GM12878 (cell line): ENCODE measurements around the gene DNAJB5. TPM values are rescaled to one million over a fixed set of nuclear protein-coding genes. Genes with fewer than 3 reads are reported as not detected.

Experiments used
- ATAC-seq: fragments of 200-7000 bp; cut with Tn5 transposase; 3 replicates; pipeline ENCODE4 v1.9.1; 2020; ENCODE audit warnings: mild to moderate bottlenecking, moderate library complexity
- BruUV-seq: library from RNA; stranded (reverse); fragments of 400-500 nt; replicated peaks from 2 replicates; lab custom pipeline; 2021; lab: Mats Ljungman, UMichigan
- CTCF ChIA-PET: fragments of 300-600 bp; sonication (Branson Sonifier 250); formaldehyde crosslinking; extraction: SDS; loops from one replicate; lab custom pipeline; 2021; ENCODE audit warnings: inconsistent platforms; lab: Yijun Ruan, JAX
- POLR2A ChIA-PET: fragments of 350-600 bp; formaldehyde crosslinking; extraction: SDS; loops from one replicate; lab custom pipeline; 2021; ENCODE audit warnings: inconsistent platforms; lab: Charles Lee
- RAD21 ChIA-PET: fragments of 300-600 bp; sonication (Branson Sonifier 250); formaldehyde crosslinking; loops from one replicate; lab custom pipeline; 2023; ENCODE audit warnings: antibody characterized with exemption; ENCODE audit not compliant: unreplicated experiment; lab: Charles Lee
- SMC1A ChIA-PET: fragments of 300-600 bp; sonication (Branson Sonifier 250); formaldehyde crosslinking; loops from one replicate; lab custom pipeline; 2023; ENCODE audit not compliant: unreplicated experiment, uncharacterized antibody; lab: Charles Lee
- DNase-seq: peaks from one replicate; pipeline ENCODE4 v3.0.0-alpha.2; 2011; ENCODE audit warnings: low read depth, low spot score
- FAIRE-seq: peaks from 3 replicates; lab custom pipeline; 2011; peaks lifted over from hg19 to GRCh38; lab: Jason Lieb, UNC
- H2AFZ ChIP-seq: 2 replicates; pipeline ENCODE4 v1.6.0; 2011; ENCODE audit warnings: low read depth, low read length, control low read depth; ENCODE audit not compliant: control insufficient read depth
- H3K27ac ChIP-seq: 2 replicates; pipeline ENCODE4 v1.5.1; 2011; ENCODE audit warnings: control low read depth; ENCODE audit not compliant: control insufficient read depth, insufficient read depth
- H3K27me3 ChIP-seq, 2 experiments: replicated peaks in 1 of 2; 2 replicates each; pipeline versions ENCODE4 v1.6.0 to v1.6.1; 2011; ENCODE audit warnings: low read length in 1 of 2; ENCODE audit not compliant: control insufficient read depth in 2 of 2, insufficient read depth in 2 of 2
- H3K36me3 ChIP-seq, 2 experiments: 2 replicates each; pipeline ENCODE4 v1.5.1; 2011; ENCODE audit warnings: low read length in 1 of 2; ENCODE audit not compliant: control insufficient read depth in 2 of 2, insufficient read depth in 2 of 2
- H3K4me1 ChIP-seq: 2 replicates; pipeline ENCODE4 v1.6.1; 2011; ENCODE audit warnings: mild to moderate bottlenecking, low read length, moderate library complexity, mixed read lengths; ENCODE audit not compliant: control insufficient read depth, insufficient read depth
- H3K4me2 ChIP-seq: 2 replicates; pipeline ENCODE4 v1.6.0; 2011; ENCODE audit warnings: control low read depth; ENCODE audit not compliant: control insufficient read depth, insufficient read depth
- H3K4me3 ChIP-seq: fragments of 200-600 bp; sonication (generic); 2 replicates; pipeline ENCODE4 v1.5.1; 2016
- H3K79me2 ChIP-seq: 2 replicates; pipeline ENCODE4 v1.6.0; 2011; ENCODE audit warnings: low read length; ENCODE audit not compliant: control insufficient read depth, insufficient read depth
- H3K9ac ChIP-seq: 2 replicates; pipeline ENCODE4 v1.8.0; 2011; ENCODE audit warnings: low read length, control low read depth, mixed read lengths; ENCODE audit not compliant: control insufficient read depth, insufficient read depth
- H3K9me3 ChIP-seq: replicated peaks from 3 replicates; pipeline ENCODE4 v1.5.1; 2011; ENCODE audit warnings: mild to moderate bottlenecking, low read length; ENCODE audit not compliant: control insufficient read depth, insufficient read depth
- H4K20me1 ChIP-seq: 2 replicates; pipeline ENCODE4 v1.6.0; 2011; ENCODE audit not compliant: control insufficient read depth, insufficient read depth
- JUNB ChIP-seq: IDR thresholded peaks from 2 replicates; pipeline ENCODE4 v1.6.1; 2016; ENCODE audit warnings: antibody characterized with exemption, mild to moderate bottlenecking
- SREBF2 ChIP-seq: IDR thresholded peaks from 2 replicates; pipeline ENCODE4 v1.6.1; 2012; ENCODE audit warnings: mild to moderate bottlenecking, low read length
- SUPT20H ChIP-seq: IDR thresholded peaks from 2 replicates; pipeline ENCODE4 v1.6.1; 2011; ENCODE audit warnings: low read depth, mild to moderate bottlenecking, low read length, moderate library complexity, borderline replicate concordance; ENCODE audit not compliant: control insufficient read depth
- WGBS: methylation state at CpG from one replicate; pipeline ENCODE4 v1.1.6; 2016; ENCODE audit warnings: low lambda C conversion rate; ENCODE audit not compliant: insufficient replicate concordance, insufficient coverage; ENCODE audit errors: missing lambda C conversion rate; 5-methylcytosine and 5-hydroxymethylcytosine counted together
- in situ Hi-C: fragments of 300-500 bp; cut with MboI; formaldehyde crosslinking; loops from 9 replicates; pipeline ENCODE4 v1.14.3; 2018; ENCODE audit warnings: mixed read lengths
- intact Hi-C: fragments of 100-400 bp; cut with micrococcal nuclease; formaldehyde crosslinking; loops from one replicate; pipeline ENCODE4 v1.14.2; 2022; ENCODE audit not compliant: unreplicated experiment
- polyA plus RNA-seq, 11 experiments: library from polyadenylated mRNA; depleted of rRNA in 4 of 11; unstranded in 6 of 11; stranded (reverse) in 5 of 11; fragments of >200 nt; fragmentation: Nextera tagmentation in 4 of 11; fragmentation: Illumina TruSeq in 1 of 11; extraction: Ambion mirVana in 4 of 11; extraction: Trizol in 1 of 11; gene quantifications; 1 replicate in 1 of 11; 2 replicates in 10 of 11; pipeline versions ENCODE4 v1.2.1 to v1.2.3, GENCODE V29; 2011 to 2016; ENCODE audit warnings: inconsistent platforms in 2 of 11, missing spikeins in 2 of 11, low read depth in 1 of 11
- total RNA-seq, 4 experiments: library from RNA; depleted of rRNA in 3 of 4; stranded (reverse); fragments of >200 nt in 3 of 4; fragmentation: Illumina TruSeq in 1 of 4; extraction: Trizol in 1 of 4; gene quantifications; 2 replicates each; pipeline versions ENCODE4 v1.2.1 to v1.2.3, GENCODE V29; 2013 to 2021
- TF ChIP-seq, protein P1 (sequence below): fragments of 450-650 bp; conservative IDR thresholded peaks from 2 replicates; pipeline ENCODE4 v1.6.1; 2017; ENCODE audit warnings: mild to moderate bottlenecking, moderate library complexity

DNAJB5 gene
- total and polyA plus RNA-seq, 10 of the 15 experiments (the other 5 are each of a cell fraction or from before 2014, with no cell fraction given), result 0.92 to 13.3 (median 6.8) TPM

DNA sequence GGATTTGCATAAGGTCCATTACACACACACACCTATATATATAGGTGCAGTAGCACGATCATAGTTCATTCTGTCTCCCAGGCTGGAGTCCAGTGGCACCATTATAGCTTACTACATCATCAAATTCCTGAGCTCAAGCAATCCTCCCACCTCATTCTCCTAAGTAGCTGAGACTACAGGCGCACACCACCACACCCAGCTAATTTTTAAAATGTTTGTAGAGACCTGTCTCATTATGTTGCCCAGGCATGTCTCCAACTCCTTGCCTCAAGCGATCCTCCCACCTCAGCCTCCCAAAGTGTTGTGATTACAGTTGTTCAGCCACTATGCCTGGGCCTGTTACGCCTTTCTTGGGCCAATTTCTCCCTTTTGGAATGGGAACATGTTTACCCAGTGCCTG lies 39.7 kb downstream of the DNAJB5 start (continued):
- no peak for TF ChIP-seq JUNB
- TF ChIP-seq, protein P1, sequence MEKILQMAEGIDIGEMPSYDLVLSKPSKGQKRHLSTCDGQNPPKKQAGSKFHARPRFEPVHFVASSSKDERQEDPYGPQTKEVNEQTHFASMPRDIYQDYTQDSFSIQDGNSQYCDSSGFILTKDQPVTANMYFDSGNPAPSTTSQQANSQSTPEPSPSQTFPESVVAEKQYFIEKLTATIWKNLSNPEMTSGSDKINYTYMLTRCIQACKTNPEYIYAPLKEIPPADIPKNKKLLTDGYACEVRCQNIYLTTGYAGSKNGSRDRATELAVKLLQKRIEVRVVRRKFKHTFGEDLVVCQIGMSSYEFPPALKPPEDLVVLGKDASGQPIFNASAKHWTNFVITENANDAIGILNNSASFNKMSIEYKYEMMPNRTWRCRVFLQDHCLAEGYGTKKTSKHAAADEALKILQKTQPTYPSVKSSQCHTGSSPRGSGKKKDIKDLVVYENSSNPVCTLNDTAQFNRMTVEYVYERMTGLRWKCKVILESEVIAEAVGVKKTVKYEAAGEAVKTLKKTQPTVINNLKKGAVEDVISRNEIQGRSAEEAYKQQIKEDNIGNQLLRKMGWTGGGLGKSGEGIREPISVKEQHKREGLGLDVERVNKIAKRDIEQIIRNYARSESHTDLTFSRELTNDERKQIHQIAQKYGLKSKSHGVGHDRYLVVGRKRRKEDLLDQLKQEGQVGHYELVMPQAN, result no peak

- TF ChIP-seq SREBF2, result no peak
- no peak for TF ChIP-seq SUPT20H
- Histone ChIP-seq H3K4me2 (no peak overlapping the region), H3K36me3 (no peaks in the 10 kb centered on the region), H3K9me3 (no peaks in the 10 kb centered on the region; the same call in 2 of the 3 replicates), H3K27ac (no peak overlapping the region), H3K27me3 (no peaks in the 10 kb centered on the region), H3K79me2 (no peaks in the 10 kb centered on the region), H3K4me3 (no peak overlapping the region), H3K4me1 (no peaks in the 10 kb centered on the region), H4K20me1 (no peaks in the 10 kb centered on the region), H2AFZ (no peak overlapping the region), H3K9ac (no peak overlapping the region)
- no TSS peak for BruUV-seq
- DNase-seq (no peak), FAIRE-seq (no peak), ATAC-seq (no peak)
- in situ Hi-C loops, result no loop called here
- ChIA-PET POLR2A (no interaction called here), SMC1A (interaction anchor here (1.0 kb wide), 1 partner anchor 17 kb away, joined by 4 read pairs; no protein-coding TSS in a partner anchor), RAD21 (no interaction called here), CTCF (interaction anchor here (2.0 to 7.2 kb wide), 2 partner anchors 21 to 67 kb away, joined by 4 to 39 read pairs; partner anchors contain the start of gene PIGO)
- intact Hi-C loops, result no loop called here
- WGBS, result 96% methylated on average over 2 of the region's 2 CpGs
These were observed 40.3 kb downstream of the DNAJB5 start for GRCh38 chr9:35029852-35030251.
